Left renal pelvis (tissue), 4 donors: ENCODE measurements around the gene ANO6. TPM values are rescaled to one million over a fixed set of nuclear protein-coding genes. Genes with fewer than 3 reads are reported as not detected.

Source experiments
- DNase-seq, 4 donors: peaks; one replicate each; pipeline ENCODE4 v3.0.0-alpha.2; 2013; ENCODE audit warnings: low read depth in 4 of 4, low spot score in 3 of 4
- polyA plus RNA-seq, 4 donors: library from polyadenylated mRNA; unstranded; fragments of 120-200 nt; gene quantifications; one replicate each; pipeline ENCODE4 v1.2.1, GENCODE V29; 2013; ENCODE audit not compliant: insufficient read length in 4 of 4

Gene ANO6
- polyA plus RNA-seq, 4 donors, result 62.2 to 88.2 (median 79.6) TPM

DNA sequence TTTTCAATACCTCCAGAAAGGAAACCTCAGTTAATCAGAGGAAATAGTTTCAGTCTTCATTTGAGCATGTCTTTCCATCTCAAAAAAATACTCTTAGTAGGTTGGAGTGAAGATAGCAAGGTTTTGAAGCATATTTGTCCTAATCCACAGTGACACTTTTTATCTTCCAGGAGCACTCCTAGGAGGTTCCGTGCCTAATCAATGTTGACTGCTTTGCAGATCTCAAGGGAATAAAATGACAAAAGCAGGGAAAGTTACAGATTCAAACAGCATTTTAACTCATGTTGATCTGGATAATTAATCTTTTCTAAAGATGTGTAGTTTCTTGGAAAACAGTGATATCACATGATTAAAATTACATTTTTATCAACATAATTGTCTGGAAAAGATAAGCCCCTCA lies 213.9 kb downstream of the ANO6 start:
- no peak for DNase-seq

DNA sequence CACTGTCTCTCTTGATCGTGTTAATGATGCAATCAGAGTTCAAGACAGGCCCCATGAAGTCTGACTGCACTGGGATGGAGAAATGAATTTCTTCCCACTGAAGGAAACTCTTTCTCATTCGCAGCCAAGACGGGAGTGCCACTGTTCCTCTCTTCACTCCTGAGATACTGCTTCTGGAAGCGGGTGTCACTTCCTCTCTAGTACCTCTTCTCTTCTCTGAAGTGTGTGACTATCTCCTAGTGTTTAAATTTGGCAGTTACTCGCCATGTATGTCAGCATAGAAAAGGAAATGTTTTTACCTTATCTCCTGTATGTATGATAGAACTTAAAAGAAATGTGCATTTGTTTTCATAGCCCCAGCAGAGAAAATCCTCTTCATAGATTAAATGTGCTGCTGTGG lies 215.2 kb downstream of the ANO6 start:
- DNase-seq, result no peak

DNA sequence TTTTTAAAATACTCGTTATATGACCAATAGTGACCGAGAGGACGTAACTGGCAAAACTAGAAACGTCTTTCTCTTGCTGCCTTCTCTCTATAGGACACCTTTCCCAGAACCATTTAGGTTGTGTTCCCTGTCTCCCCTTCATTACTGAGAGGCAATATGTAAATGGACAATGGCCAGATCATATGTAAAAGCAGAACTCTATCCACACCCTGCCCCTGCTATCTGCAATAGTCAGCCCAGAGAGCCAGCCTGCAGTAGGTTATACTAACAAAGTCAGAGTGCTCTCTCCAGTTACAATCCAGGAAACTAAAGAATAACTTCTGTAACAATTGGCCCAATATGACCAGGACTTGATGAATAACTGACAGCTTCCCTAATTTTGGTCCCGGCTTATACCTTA lies 216.8 kb downstream of the ANO6 start:
- no peak for DNase-seq

DNA sequence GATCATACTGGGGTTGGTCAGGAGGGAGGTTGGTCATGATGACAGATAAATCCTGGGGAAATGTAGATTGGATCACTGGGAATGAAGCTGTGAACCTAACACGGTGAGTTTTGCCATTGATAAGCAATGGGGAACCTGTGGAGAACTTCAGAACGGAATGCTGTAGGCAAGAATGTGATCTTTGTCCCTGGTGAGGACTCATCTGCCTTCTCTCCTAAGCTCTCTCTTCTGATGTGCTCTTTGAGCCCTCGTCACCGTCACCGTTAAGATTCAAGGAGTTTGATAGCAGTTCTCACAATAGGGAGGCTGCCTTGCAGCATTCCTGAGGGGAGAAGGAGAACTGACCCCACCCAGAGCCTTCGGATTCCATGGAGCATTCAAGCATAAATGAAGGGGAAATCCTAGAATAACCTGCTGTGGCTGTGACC lies 217.6 kb downstream of the ANO6 start:
- DNase-seq, result no peak

DNA sequence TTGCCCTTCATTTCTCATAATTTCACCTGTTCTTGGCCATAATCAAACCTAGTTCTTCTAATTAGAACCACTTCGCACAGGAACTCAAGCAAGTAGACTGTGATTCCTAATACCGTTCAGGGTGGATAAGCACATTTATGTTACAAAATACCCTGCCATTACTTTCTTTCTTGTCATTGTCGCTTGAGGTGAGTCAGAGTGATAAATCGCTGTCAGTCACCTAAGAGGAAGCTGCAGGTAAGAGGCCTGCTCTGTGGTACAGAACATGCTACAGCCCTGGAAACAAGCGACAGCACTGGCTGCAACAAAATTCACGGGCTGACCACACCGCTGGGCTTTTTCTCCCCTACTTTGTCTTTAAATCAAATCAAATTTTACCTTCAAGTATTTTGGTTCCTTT lies 218.2 kb downstream of the ANO6 start:
- no peak for DNase-seq

DNA sequence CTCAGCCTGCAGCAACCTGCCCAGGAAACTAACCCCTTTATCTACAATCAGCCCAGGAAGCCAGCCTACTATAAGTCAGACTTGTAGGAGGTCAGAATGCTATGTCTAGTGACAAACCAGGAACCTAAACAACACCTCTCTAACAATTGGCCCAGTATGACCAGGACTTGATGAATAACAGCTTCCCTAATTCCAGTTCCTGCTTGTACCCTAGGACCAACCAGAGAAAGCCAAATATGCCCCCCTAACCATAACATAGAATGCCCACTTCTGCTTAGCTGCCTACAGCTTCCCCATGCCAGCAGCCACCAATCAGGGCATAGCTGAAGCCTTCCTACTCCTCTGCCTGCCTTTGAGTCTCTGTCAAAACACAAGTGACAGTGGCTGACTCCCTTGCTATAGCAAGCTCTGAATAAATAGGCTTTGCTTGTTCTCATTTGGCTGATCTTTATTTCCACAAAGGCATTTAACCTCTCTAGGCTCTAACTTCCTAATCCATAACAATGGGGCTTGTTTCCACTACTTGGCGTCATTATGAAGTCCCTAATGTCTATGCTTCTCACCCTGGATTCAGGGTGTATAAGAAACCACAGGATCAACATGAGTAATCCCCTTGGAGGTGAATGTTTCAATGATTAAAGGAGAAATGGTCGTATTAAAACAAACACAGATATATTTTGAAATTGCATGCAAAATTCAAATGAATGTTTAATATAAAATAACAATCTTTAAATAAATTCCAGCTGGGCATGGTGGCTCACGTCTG lies 220.2 kb downstream of the ANO6 start:
- DNase-seq, result no peak

DNA sequence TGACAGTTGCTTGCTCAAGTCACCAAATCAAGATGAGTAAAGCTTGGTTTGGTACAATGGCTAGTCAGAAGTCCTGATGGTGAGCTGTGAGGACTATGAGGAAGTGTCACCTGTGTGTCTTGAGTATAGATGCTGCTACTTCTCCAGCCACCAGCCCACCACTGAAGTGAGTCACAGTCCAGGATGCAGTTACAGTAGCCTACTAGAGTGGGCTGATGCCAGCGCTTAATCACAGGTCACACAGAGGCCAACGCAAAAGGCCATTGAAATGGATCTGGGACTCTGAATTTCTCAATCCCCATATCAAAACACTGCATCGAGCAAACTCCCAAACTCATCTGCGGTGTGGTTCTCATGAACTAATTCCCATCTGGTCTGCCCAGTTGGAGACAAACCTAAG lies 223.1 kb downstream of the ANO6 start:
- DNase-seq, result no peak

DNA sequence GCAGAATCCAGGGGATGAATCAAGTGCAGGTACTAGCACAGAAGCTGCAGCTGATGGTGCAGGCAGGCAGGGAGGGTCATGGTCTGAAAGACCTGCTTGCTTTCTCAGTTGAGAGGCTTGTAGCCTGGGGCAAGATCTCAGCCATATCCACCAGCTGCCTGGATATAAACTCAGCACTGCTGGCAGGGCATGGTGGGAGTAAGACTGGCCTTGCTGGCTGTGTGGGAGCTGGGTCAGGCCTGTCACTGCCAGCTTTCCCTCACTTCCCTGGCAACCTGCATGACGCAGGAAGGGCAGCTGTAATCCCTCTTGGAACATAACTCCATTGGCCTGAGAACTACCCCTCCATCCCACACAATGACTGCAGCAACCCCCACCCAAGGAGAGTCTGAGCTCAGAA lies 230.1 kb downstream of the ANO6 start:
- no peak for DNase-seq

DNA sequence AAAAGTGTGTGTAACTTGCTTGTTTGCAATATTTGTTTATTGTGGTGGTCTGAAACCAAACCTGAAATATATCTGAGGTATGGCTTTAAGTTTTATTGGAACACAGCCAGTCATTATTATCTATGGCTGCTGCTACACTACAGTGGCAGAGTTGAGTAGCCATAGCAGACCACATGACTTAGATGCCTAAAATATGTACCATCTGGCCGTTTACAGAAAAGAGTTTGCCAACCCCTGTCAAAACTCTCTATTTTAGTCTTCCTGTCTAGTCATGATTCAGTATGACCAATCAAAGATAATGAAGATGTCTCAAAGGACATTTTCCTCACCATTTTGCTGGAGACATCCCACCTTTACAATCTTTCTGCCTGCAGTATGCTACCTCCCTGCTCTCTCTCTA lies 242.3 kb downstream of the ANO6 start:
- no peak for DNase-seq

DNA sequence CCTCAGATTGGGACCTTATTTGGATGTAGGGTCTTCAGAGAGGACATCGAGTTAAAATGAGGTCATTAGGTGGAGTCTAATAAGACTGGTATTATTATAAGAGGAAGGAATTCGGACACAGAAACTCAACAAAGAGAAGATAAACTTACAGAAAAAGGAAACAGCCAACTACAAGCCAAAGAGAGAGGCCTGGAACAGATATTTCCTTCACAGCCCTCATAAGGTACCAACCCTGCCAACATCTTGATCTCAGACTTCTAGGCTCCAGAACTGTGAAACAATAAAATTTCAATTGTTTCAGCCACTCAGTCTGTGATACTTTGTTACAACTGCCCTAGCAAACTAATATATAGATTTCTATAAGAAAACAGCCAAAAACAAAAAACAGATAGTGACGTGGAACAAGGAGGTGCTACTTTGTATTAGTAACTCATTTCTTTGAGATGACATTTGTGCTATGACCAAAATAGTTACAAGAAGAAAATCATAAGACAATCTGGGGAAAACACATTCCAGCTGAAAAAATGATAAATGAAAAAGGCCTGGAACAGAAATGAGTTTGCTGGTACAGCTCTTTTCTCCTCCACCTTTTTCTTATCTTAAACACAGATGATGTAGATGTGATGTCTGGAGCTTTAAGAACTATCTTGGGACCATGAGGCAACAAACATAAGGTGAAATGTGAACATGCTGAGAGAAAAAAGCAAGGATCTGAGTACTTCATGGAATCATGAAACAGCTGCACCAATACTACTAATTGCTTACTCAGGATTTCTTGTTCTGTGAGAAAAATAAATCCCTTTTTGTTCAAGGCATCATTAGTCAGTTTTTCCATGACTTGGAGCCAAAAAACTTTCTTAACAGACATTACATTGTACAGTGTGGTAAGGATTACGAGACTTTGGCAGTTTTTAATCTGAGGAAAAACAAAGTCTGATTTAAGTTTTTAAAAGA lies 243.2 kb downstream of the ANO6 start:
- DNase-seq, result no peak

DNA sequence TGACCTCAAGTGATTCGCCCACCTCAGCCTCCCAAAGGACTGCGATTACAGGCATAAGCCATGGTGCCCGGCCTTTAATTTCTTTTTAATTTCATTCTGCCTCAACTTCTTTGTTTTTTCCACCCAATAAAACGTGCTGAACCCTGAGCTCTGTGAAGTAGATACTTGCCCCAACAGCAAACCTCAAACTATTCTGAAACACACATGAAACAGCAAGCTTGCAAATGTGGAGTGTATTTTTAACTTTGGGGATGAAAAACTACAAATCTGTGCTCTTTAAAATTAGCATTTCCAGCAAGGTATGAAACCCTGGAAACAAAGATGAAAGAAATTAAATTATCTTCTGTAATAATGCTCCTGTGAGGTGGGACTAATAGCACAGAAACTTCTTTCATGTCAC lies 246.6 kb downstream of the ANO6 start:
- no peak for DNase-seq

DNA sequence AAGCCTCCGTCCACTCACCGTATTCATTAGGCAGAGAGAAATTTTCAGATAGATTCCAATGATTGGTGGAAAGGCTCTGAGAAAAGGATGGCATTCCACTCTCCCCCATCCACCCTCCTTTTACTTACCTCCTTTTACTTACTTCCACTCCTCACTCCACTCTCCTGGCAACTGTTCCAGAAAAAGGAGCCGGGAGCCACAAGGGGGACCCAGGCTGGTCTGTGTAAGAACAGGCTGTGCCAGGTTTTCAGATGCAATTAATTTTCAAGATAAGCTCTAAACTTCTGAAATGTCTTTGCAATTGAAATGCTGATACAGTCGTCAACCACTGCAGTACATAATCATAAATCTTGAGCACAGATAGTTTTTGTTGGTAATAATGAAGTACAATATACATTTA lies 248.8 kb downstream of the ANO6 start:
- DNase-seq, result no peak

DNA sequence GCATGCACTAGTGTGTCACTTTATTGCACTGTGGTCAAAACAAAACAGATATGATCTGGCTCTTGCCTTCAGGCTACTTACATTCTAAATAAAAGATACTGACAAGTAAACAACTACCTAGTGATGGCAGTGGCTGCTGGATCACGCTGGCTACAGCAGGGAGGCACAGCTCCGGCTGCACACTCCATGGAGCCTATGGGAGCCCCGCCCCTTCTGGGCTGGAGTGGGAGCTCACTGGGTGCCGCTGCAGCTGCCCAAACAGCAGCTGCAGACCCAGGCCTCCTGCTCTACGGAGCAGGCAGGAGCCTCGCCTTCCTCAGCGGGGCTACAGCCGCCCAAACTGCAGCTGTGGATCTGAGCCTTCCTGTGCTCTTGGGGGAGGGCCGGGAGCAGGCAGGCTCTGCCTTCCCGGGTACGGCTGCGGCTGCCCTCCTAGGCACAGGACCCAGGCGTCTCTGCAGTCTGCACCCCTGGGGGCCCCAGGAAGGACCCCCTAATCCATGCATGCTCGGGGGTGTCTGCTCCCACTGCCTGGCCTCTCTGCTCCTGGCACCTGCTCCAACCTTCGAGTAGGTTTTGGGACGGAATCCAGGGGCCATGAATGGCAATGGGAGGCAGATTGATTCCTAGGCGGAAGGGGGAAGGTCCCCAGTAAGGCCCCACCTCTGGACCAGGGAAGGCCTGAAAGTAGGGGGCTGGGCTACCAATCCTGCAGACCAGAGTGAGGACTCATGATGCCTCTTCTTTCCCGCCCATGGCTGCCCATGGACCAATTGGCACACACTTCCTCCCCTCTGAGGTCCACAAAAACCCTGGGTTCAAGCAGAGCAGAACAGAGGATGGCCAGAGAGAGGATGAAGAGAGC lies 253.1 kb downstream of the ANO6 start:
- no peak for DNase-seq

DNA sequence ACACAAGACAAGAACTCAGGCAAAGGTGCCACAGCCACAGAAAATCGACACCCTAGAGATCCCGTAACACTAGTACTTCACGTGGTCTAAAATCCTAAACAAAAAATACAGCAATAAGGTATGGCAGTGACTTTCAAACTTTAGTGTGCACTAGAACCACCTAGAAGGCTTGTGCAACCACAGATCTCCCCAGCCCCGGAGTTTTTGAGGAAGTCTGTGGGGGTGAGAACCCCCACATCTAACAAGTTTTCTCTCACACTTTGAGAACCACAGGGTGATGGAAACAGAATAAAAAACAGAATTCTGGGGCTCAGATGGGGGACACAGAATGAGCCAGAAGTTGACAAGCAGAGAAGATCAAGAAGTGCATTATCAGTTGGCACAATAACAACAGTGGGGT lies 254.0 kb downstream of the ANO6 start:
- DNase-seq, result no peak

DNA sequence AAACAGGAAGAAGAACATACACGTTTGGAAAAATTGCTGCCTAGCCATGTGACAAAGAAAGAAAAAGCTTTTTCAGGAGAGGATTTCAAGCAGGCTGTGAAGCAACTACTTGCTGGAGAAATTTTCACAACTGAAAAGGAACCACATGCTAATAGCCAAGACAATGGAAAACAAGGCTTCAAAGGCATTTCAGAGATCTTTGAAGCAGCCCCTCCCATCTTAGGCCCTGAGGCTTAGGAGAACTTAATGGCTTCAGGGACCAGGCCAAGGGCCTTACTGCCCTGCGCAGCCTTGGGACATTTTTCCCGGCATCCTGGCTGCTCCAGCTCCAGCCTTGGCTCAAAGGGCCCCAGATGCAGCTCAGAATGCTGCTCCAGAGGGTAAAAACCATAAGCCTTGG lies 257.7 kb downstream of the ANO6 start:
- DNase-seq, result no peak

DNA sequence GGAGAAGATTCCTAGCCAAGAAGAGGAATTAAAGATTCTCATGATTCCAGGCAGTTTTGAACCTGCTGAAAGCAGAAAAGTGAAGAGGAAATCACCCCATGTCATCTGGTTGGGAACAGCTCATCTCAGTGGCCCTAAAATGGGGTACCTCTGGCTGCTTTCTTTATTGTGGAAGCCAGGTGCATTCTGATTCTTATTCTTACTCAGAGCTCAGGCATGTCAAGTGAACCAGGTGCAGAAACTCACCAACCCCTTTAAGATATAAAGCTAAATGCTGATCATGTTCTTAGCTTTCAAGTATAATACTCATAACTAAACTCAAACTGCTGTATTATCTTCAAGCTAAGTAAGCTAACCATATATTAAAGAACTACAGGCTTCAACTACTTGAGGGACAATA lies 259.7 kb downstream of the ANO6 start:
- no peak for DNase-seq

DNA sequence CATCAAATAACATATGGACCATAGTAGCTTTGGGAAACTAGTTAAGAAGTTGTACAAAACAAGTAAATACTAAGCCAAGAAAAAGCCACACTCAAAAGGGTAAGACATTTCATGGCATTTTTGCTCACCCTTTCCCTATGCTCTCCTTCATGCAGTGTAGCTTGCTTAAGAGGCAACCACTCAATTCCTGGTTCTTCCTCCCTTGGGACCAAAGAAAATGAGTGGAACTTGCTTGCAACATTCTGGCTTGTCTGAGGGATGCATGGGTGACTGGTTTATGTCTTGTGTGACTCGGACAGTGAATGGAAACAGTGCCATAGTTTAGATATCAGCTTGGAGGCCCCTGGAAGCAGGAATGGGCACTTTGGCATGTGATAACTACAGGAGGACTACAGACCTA lies 261.6 kb downstream of the ANO6 start:
- DNase-seq, result no peak

DNA sequence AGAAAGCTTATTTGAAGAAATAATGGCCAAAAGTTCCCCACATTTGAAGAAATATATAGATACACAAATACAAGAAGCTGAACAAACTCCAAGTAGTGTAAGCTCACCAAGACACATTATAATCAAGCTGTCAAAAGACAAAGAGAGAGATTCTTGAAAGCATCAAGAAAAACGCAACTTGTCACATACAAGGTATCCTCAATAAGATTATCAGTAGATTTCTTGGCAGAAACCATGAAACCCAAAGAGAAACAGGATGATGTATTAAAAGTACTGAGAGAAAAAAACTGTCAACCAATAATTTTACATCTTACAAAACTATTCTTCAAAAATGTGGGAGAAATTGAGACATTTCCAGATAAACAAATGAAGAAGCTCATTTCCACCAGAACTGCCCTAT lies 263.0 kb downstream of the ANO6 start:
- DNase-seq, result no peak

DNA sequence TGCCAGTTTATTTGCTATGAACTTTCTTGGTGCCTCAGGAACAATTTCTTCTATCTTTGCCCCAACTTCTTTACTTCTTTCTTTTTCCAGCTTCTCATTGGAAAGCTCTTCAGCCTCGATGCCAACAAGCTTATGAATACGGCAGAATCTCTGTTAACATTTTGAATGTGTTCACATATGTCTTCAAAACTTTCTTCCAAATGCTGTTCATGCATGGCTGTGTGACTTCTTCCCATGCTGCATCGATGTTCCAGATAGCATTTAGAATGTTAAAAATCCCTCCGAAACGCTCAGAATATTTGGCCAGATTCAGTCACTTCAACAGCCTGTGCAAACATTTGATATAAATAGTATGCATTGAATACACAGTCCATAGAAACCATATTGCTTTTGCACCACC lies 265.9 kb downstream of the ANO6 start:
- DNase-seq, result no peak

DNA sequence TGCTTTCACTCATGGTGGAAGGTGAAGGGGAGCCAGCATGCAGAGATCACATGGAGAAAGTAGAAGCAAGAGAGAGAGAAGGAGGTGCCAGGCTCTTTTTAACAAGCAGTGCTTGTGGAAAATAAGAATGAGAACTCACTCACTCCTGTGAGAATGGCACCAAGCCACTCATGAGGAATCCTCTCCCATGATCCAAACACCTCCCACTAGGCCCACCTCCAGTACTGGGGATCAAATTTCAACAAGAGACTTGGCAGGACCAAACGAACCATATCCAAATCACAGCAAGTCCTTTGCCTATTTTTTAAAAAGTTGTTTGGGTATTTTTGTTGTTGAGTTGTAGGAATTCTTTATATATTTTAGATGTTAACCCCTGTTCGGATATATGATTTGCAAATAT lies 267.7 kb downstream of the ANO6 start:
- DNase-seq, result no peak
